Measurements from ENCODE around the gene IGF2BP3. TPM values are rescaled to one million over a fixed set of nuclear protein-coding genes. Genes with fewer than 3 reads are reported as not detected.

IGF2BP3 gene
- total RNA-seq, 1 donor from 2014 or later, result 28.0 TPM

GRCh38 chr7:23380556-23380955 is 89.7 kb downstream of the IGF2BP3 start:
- no peak for DNase-seq (ENCODE audit: low read depth)

DNA sequence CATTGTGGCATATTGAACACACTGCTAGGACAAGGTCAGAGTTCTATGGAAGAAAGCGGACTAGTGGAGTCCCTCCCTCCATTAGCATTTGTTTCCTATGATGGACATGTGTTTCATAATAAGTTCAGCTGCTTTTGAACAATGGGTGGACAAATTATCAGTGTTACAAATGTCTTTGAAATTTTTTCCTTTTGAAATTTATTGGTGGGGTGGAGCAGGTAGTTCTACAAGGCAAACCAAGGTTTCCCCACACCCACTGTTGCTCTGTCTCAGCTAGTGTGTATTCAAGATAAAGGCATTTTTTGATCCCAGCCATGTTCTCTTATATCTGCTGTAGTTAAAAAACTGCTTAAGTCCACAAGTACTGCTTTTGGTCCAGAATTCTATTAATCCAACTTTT is 91.3 kb downstream of the IGF2BP3 start:
- no peak for DNase-seq (ENCODE audit: low read depth)

- no peak for DNase-seq (ENCODE audit: low read depth)
Observed at GRCh38 chr7:23377134-23377533, 93.2 kb downstream of the IGF2BP3 start.

- DNase-seq (ENCODE audit: low read depth), result peak; percentile 43
Observed at GRCh38 chr7:23373151-23374004, 96.9 kb downstream of the IGF2BP3 start.

GRCh38 chr7:23372611-23373010 is 97.7 kb downstream of the IGF2BP3 start:
- DNase-seq (ENCODE audit: low read depth), result no peak

GRCh38 chr7:23371654-23372053 is 98.6 kb downstream of the IGF2BP3 start:
- no peak for DNase-seq (ENCODE audit: low read depth)

- DNase-seq (ENCODE audit: low read depth), result no peak
Observed at GRCh38 chr7:23369695-23370404, 100.4 kb downstream of the IGF2BP3 start.

DNA sequence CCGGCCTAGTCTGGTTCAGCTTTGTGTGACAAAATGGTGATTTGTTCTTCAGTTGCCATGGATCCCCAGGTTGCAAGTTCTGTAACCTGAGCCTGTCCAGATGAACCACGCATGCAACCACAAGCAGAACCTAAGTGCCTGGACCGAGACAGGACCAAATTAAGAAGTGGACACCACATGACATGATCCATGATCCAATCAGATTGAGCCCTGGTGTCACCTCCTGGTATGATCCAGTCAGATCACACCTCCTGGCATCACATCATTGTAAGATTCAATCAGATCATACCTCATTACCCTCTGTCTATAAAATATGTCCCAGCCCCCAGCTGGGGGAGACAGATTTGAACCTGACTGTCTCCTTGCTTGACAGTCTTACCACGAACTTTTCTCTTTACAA is 101.2 kb downstream of the IGF2BP3 start:
- DNase-seq (ENCODE audit: low read depth), result no peak

GRCh38 chr7:23358152-23358674 is 112.1 kb downstream of the IGF2BP3 start:
- no peak for DNase-seq (ENCODE audit: low read depth)

GRCh38 chr7:23357190-23358093 is 112.8 kb downstream of the IGF2BP3 start:
- peak; percentile 61 for DNase-seq (ENCODE audit: low read depth)

- DNase-seq (ENCODE audit: low read depth), result no peak
Observed at GRCh38 chr7:23356726-23357125, 113.6 kb downstream of the IGF2BP3 start.

DNA sequence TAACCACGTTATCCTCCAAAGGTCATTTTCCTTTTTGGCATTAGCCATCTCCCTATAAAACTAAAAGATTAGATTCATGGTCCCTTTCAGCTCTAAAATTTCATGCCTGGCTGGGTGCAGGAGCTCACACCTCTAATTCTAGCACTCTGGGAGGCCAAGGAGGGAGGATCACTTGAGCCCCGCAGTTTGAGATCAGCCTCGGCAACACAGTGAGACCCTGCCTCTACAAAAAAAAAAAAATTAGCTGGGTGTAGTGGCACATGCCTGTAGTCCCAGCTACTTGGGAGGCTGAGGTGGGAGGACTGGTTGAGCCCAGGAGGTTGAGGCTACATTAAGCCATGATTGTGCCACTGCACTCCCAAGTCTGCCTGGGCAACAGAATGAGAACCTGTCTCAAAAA is 114.1 kb downstream of the IGF2BP3 start:
- no peak for DNase-seq (ENCODE audit: low read depth)

GRCh38 chr7:23353172-23353571 is 117.1 kb downstream of the IGF2BP3 start:
- DNase-seq (ENCODE audit: low read depth), result no peak

GRCh38 chr7:23350466-23350865 is 119.8 kb downstream of the IGF2BP3 start:
- no peak for DNase-seq (ENCODE audit: low read depth)

GRCh38 chr7:23349484-23350157 is 120.7 kb downstream of the IGF2BP3 start:
- DNase-seq (ENCODE audit: low read depth), result peak; percentile 39

- DNase-seq (ENCODE audit: low read depth), result peak; percentile 49
Observed at GRCh38 chr7:23347682-23348180, 122.6 kb downstream of the IGF2BP3 start.

- DNase-seq (ENCODE audit: low read depth), result no peak
Observed at GRCh38 chr7:23347033-23347681, 123.1 kb downstream of the IGF2BP3 start.

DNA sequence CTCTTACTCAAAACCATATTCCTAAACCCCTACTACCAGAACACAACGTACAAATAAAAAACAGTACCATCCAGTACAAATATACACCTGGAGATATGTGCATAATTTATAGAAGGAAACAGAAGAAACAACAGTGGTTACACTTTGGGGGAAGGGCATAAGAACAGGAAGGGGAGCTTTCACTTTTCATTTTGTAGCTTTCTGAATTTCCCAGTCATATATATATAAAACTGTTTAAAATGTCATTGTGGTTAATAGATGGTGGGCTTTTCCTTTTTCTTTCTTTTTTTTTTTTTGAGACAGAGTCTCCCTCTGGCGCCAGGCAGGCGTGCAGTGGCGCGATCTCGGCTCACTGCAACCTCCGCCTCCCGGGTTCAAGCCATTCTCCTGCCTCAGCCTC is 124.0 kb downstream of the IGF2BP3 start:
- no peak for DNase-seq (ENCODE audit: low read depth)

- DNase-seq (ENCODE audit: low read depth), result no peak
Observed at GRCh38 chr7:23345601-23346000, 124.7 kb downstream of the IGF2BP3 start.
